ENCODE measurements around the gene TBX21. TPM values are rescaled to one million over a fixed set of nuclear protein-coding genes. Genes with fewer than 3 reads are reported as not detected.

The TBX21 gene
- total RNA-seq, 1 donor: 0.27 TPM

Other genes with a start within 250 kb of the TBX21 start
- 40.4 TPM for gene NPEPPS, start 202.1 kb upstream of the TBX21 start, total RNA-seq
- 190 TPM for gene KPNB1, start 83.3 kb upstream of the TBX21 start, total RNA-seq
- 9.4 TPM for gene TBKBP1, start 39.1 kb upstream of the TBX21 start, total RNA-seq
- 29.6 TPM for gene OSBPL7, start 88.6 kb downstream of the TBX21 start, total RNA-seq
- gene MRPL10, start 98.3 kb downstream of the TBX21 start, total RNA-seq: 93.2 TPM
- 0.27 TPM for gene LRRC46, start 98.4 kb downstream of the TBX21 start, total RNA-seq
- gene SCRN2, start 108.0 kb downstream of the TBX21 start, total RNA-seq: 110 TPM
- gene SP6, start 117.9 kb downstream of the TBX21 start, total RNA-seq: 0.27 TPM
- 7.5 TPM for gene SP2, start 163.0 kb downstream of the TBX21 start, total RNA-seq
- 26.7 TPM for gene PNPO, start 208.3 kb downstream of the TBX21 start, total RNA-seq
- not detected for gene PRR15L, start 224.6 kb downstream of the TBX21 start, total RNA-seq
- gene CDK5RAP3, start 237.9 kb downstream of the TBX21 start, total RNA-seq: 102 TPM